ENCODE results near the gene NNT. TPM values are rescaled to one million over a fixed set of nuclear protein-coding genes. Genes with fewer than 3 reads are reported as not detected.

Gene NNT
- total RNA-seq, 1 donor from 2014 or later = 120 TPM

GRCh38 chr5:43616535-43616934, 13.6 kb downstream of the NNT start:
- Mint-ChIP-seq H3K4me3 (ENCODE audit: unreplicated experiment) (no peak overlapping the region), H3K4me1 (ENCODE audit: low read depth) (peaks cover 14% of the 10 kb centered on the region), H3K27ac (ENCODE audit: unreplicated experiment) (no peak overlapping the region), H3K9me3 (ENCODE audit: low read depth) (no peaks in the 10 kb centered on the region), H3K36me3 (ENCODE audit: low read depth) (peaks cover 21% of the 10 kb centered on the region), H3K27me3 (ENCODE audit: low read depth) (no peaks in the 10 kb centered on the region)
- DNase-seq (ENCODE audit: low spot score) = no peak
- no peak for TF ChIP-seq CTCF (IDR thresholded peaks at IDR 0.05)

- no peak overlapping the region for H3K27ac Mint-ChIP-seq (ENCODE audit: unreplicated experiment)
Observed at GRCh38 chr5:43619380-43619779, 16.4 kb downstream of the NNT start.

GRCh38 chr5:43619911-43620310, 16.9 kb downstream of the NNT start:
- DNase-seq (ENCODE audit: low spot score) = no peak
- no peak overlapping the region for H3K4me3 Mint-ChIP-seq (ENCODE audit: unreplicated experiment)
- no peak for TF ChIP-seq CTCF (IDR thresholded peaks at IDR 0.05)

More at GRCh38 chr5:43619380-43619779, 16.4 kb downstream of the NNT start:
- no peaks in the 10 kb centered on the region for H3K27me3 Mint-ChIP-seq (ENCODE audit: low read depth)
- H3K4me3 Mint-ChIP-seq (ENCODE audit: unreplicated experiment) = no peak overlapping the region
- no peaks in the 10 kb centered on the region for H3K9me3 Mint-ChIP-seq (ENCODE audit: low read depth)
- no peak for TF ChIP-seq CTCF (IDR thresholded peaks at IDR 0.05)
- H3K36me3 Mint-ChIP-seq (ENCODE audit: low read depth) = peaks cover 22% of the 10 kb centered on the region
- H3K4me1 Mint-ChIP-seq (ENCODE audit: low read depth) = peaks cover 14% of the 10 kb centered on the region
- DNase-seq (ENCODE audit: low spot score) = no peak

GRCh38 chr5:43620944-43621505, 18.0 kb downstream of the NNT start:
- no peak for TF ChIP-seq CTCF (IDR thresholded peaks at IDR 0.05)
- no peak overlapping the region for H3K4me3 Mint-ChIP-seq (ENCODE audit: unreplicated experiment)
- peaks cover 14% of the 10 kb centered on the region for H3K4me1 Mint-ChIP-seq (ENCODE audit: low read depth)
- H3K36me3 Mint-ChIP-seq (ENCODE audit: low read depth) = peaks cover 22% of the 10 kb centered on the region
- H3K9me3 Mint-ChIP-seq (ENCODE audit: low read depth) = no peaks in the 10 kb centered on the region
- H3K27ac Mint-ChIP-seq (ENCODE audit: unreplicated experiment) = no peak overlapping the region
- no peak for DNase-seq (ENCODE audit: low spot score)
- H3K27me3 Mint-ChIP-seq (ENCODE audit: low read depth) = no peaks in the 10 kb centered on the region

More at GRCh38 chr5:43619911-43620310, 16.9 kb downstream of the NNT start:
- Mint-ChIP-seq H3K27ac (ENCODE audit: unreplicated experiment) (no peak overlapping the region), H3K9me3 (ENCODE audit: low read depth) (no peaks in the 10 kb centered on the region), H3K27me3 (ENCODE audit: low read depth) (no peaks in the 10 kb centered on the region), H3K4me1 (ENCODE audit: low read depth) (peaks cover 14% of the 10 kb centered on the region), H3K36me3 (ENCODE audit: low read depth) (peaks cover 22% of the 10 kb centered on the region)

- no peak overlapping the region for H3K4me3 Mint-ChIP-seq (ENCODE audit: unreplicated experiment)
- H3K27ac Mint-ChIP-seq (ENCODE audit: unreplicated experiment) = no peak overlapping the region
- peaks cover 11% of the 10 kb centered on the region for H3K4me1 Mint-ChIP-seq (ENCODE audit: low read depth)
- H3K36me3 Mint-ChIP-seq (ENCODE audit: low read depth) = peaks cover 20% of the 10 kb centered on the region
- no peak for DNase-seq (ENCODE audit: low spot score)
- H3K27me3 Mint-ChIP-seq (ENCODE audit: low read depth) = no peaks in the 10 kb centered on the region
- TF ChIP-seq CTCF (IDR thresholded peaks at IDR 0.05) = no peak
- H3K9me3 Mint-ChIP-seq (ENCODE audit: low read depth) = no peaks in the 10 kb centered on the region
Observed at GRCh38 chr5:43622074-43622473, 19.1 kb downstream of the NNT start.

Data from chondrocyte (in vitro differentiated cells).